Globus pallidus (tissue), 1 donor: Measurements from ENCODE around the gene CLIP1.
A peak's percentile ranks its signal among the peaks of the same experiment; 100 is the strongest.
"Not testable (repeated sequence)": the region's sequence is repeated elsewhere in the genome, so short reads cannot be mapped to it uniquely, and the experiment has no call there.

ENCODE experiments used
- DNase-seq: peaks from one replicate; pipeline ENCODE4 v3.0.0-alpha.2; 2015; ENCODE audit warnings: low spot score

CLIP1 gene

DNA sequence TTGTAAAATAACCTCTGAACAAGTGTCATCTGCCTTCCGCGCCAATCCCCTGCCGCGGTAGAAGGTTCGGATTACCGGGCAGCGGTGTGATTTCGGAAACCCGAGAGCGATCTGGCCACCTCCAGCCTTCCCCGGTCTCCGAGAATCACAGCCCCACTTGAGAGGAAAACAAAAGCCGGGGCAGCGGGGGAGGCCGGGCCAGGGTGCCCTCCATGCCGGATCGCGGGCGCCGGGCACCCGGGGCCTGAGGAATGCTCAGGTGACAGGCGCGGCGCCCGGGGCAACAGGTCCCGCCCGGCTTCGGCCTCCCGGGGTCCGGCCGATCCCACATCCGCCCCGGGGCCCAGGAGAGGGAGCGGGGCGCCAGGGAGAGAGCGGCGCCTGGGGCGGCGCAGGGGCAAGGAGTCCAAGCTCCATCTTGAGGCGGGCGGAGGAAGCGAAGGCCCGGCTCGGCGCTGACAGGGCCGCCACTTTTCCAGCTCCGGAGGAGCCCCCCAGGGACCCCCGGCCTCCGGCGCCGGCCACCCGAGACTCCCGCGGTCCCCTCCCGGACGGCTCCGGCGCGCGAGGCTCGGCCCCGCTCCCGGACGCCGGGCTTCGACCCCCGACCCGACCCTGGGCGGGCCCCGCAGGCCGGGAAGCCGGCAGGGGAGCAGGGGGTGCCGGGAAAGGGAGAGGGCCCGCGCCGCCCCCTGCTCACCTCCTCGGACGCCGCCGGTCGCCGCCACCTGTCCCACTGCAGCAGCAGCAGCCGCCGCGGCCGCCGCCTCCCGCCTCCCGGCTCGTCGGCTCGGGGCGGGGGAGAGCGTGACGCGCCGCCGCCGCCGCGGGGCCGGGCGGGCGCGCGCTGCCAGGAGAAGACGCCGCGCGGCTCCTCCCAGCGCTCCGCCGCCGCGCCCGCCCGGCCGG lies at the start of gene CLIP1:
CLIP1 (minus strand) TSS at position 849 of the 909 bp plus-strand sequence. CDS start 42,217 bp downstream, outside the sequence.
- DNase-seq, result peak; percentile 49

DNA sequence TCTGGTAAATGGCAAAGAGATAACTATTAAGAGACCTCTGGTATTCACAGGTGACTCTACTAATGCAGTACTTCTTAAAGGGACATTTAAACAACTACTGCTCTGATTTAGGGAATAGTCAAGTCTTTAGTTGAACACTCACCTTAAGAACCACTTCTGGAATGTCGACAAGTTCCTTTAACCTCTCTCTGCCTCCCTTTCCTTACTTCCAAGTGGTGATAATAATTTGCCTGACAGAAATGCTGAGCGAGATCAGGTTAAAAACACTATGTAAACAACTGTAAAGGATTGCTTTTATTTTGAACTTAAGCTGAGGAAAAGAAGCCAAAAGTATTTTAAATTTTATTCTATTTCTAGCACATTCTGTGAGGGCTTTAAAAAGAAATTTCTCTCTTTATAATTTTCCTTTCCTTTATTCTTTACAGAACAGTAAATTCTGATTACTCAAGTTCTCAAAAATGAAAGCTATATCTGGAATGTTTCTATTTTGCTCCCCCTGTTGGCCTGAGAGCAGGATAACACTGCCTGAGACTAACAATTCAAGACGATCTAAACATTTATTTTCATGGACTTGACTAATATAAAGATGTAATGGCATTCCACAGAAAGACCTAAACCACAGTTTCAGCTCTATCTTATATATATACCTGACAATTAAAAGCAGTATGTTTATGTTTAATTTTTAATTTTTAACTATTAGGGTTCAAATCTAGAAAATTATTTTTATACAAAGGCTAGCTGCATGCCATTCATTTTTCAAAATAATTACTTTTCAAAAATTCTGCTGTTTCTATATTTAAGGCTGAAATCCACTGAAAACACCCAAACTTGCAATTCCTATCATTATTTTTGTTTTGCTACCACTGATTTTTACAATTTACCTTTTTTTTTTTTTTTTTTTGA lies 49.1 kb upstream of the CLIP1 start:
- peak; percentile 53 for DNase-seq

DNA sequence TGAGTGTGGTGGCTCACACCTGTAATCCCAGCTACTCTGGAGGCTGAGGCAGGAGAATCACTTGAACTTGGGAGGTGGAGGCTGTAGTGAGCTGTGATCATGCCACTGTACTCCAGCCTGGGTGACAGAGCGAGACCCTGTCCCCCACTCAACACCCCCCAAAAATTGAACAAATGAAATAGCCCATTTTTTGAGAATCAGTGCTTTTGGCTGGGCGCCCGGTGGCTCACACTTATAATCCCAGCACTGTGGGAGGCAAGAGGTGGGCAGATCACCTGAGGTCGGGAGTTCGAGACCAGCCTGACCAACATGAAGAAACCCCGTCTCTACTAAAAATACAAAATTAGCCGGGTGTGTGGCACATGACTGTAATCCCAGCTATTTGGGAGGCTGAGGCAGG lies 48.1 kb upstream of the CLIP1 start:
- not testable (repeated sequence) for DNase-seq

- not testable (repeated sequence) for DNase-seq
These were observed 47.4 kb upstream of the CLIP1 start for GRCh38 chr12:122469856-122470255.

GRCh38 chr12:122467983-122468382 lies 45.5 kb upstream of the CLIP1 start:
- DNase-seq, result no peak

GRCh38 chr12:122464317-122465042 lies 42.0 kb upstream of the CLIP1 start:
- DNase-seq, result not testable (repeated sequence)

GRCh38 chr12:122460641-122461040 lies 38.2 kb upstream of the CLIP1 start:
- no peak for DNase-seq

DNA sequence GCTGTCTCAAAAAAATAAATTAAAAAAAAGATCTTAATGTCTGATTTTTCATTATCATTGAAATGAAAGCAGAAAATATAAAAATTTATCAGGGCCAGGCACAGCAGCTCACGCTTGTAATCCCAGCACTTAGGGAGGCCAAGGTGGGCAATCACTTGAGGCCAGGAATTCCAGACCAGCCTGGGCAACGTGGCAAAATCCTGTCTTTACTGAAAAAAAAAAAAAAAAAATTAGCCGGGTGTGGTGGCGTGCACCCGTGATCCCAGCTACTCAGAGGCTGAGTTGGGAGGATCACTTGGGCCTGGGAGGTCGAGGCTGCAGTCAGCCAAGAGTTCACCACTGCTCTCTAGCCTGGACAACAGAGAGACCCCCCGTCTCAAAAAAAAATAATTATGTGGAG lies 37.6 kb upstream of the CLIP1 start:
- DNase-seq, result no peak

DNA sequence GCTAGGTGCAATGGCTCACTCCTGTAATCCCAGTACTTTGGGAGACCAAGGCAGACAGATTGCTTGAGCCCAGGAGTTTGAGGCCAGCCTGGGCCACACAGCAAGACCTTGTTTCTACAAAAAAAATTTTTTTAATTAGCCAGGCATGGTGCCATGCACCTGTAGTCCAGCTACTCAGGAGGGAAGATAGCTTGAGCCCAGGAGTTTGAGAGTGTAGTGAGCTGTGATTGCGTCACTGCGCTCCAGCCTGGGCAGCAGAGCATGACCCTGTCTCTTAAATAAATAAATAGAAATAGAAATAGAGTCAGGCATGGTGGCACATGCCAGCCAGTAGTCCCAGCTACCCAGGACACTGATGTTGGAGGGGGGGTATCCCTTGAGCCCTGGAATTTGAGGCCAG lies 36.7 kb upstream of the CLIP1 start:
- DNase-seq, result no peak

GRCh38 chr12:122458105-122459035 lies 35.9 kb upstream of the CLIP1 start:
- DNase-seq, result no peak

GRCh38 chr12:122457627-122458026 lies 35.2 kb upstream of the CLIP1 start:
- DNase-seq, result no peak

DNA sequence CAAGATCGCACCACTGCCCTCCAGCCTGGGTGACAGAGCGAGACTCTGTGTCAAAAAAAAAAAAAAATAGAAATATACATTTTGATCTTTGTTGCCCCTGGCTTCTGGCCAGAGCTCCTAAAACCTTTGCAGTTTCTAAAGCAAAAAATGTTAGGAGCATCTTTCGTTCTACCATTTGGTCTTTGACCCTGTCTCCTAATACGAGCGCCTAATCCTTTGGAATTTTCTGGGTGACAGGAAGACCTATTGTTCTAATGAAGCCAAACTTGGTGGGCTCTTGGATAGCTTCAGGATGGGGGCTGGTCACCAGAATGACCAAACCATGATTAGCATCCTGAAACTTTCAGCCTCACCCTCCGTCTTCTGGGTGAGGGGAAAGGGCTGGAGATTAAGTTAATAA lies 32.3 kb upstream of the CLIP1 start:
- DNase-seq, result no peak

- DNase-seq, result no peak
These were observed 31.8 kb upstream of the CLIP1 start for GRCh38 chr12:122454250-122454721.

DNA sequence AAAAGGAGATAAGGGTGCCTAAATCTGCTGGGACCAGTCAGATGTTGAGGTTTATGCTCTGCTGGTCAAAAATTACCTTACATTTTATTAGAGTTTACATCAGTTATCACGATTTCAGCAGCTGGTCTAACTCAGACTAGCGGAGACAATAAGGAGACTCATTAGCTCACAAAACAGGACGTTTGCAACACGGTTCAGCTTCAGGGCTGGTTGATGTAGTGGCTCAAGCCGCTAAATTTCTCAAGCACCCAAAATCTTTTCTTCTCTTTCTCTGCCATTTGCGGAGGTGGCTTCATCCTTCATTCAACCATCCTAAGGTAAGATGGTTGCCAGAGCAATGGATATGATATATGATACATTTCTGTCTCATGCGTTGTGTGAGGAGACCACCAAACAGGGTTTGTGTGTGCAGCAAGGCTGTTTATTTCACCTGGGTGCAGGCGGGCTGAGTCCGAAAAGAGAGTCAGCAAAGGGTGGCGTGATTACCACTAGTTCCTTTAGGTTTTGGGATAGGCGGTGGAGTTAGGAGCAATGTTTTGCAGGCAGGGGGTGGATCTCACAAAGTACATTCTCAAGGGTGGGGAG lies 30.3 kb upstream of the CLIP1 start:
- DNase-seq, result no peak

- DNase-seq, result no peak
These were observed 26.8 kb upstream of the CLIP1 start for GRCh38 chr12:122449317-122449716.

GRCh38 chr12:122447825-122448224 lies 25.4 kb upstream of the CLIP1 start:
- not testable (repeated sequence) for DNase-seq

- not testable (repeated sequence) for DNase-seq
These were observed 23.9 kb upstream of the CLIP1 start for GRCh38 chr12:122446390-122446789.

DNA sequence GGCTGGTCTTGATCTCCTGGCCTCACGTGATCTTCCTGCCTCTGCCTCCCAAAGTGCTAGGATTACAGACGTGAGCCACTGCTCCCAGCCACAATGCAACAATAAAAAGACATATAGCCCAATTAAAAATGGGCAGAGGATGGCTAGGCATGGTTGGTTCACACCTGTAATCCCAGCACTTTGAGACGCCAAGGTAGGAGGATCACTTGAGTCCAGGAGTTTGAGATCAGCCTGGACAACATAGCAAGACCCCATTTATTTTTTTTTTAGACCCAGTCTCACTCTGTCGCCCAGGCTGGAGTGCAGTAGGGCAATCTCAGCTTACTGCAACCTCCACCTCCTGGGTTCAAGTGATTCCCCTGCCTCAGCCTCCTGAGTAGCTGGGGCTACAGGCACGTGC lies 21.6 kb upstream of the CLIP1 start:
- not testable (repeated sequence) for DNase-seq

- DNase-seq, result not testable (repeated sequence)
These were observed 16.4 kb upstream of the CLIP1 start for GRCh38 chr12:122438822-122439221.

DNA sequence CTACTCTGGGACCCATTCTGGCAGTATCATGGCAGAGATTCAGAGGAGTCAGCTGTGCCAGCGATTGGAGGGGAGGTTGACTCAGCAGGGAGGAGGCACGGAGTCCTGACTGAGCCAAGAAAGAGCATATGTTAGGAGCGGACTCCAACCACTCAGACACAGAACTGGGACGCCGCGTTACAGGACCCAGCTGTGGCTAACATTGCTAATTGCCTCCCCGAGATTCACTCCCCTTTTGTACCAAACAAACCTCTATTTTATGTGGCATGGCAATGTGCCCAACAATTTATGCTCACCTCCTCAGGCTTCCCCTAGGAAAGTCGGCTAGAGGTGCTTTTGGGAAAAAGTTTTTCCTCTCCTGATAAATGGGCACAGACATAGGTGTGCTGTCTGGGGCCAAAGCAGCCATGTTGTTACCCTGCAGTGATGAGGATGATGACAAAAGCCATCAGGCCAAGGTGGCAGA lies 15.2 kb upstream of the CLIP1 start:
- no peak for DNase-seq
